Measurements from ENCODE around the gene DOCK3.
"Not testable (repeated sequence)": the region's sequence is repeated elsewhere in the genome, so short reads cannot be mapped to it uniquely, and the experiment has no call there.

The DOCK3 gene

DNA sequence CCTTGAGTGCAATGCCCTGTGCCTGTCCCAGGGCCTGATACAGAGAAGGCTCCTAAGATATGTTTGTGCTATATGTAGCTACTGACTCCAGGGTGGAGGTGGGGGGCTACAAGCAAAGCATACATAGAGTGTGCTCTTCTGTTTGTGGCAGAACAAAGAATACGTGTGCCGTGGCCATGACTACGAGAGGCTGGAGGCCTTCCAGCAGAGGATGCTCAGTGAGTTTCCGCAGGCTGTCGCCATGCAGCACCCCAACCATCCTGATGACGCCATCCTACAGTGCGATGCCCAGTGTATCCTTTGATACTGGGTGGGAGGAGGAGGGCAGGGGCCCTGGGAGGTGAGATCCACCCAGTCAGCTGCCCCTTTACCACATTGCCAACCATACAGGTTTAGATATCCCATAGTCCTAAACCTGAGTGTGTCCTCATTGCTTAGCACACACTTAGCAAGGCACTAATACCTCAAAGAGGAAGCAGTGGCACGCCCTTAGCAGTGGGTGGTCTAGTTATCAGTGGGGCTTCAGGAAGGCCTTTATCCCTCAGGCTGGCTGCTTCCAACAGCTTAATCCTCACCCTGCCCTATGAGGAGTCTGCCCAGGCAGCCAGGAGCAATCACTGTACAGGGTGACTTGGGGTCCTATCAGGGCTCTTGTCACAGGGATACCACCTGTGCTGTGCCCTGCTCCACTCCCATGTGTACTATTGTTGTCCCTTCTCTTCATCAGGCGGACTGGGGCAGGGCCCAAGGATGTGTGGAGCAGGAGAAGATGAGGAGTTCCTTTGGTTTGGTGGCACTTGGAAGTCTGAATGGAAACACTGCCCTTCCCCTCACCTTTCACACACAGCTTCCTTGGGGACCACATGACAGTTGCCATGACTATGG is 680.2 kb downstream of the DOCK3 start:
- DNase-seq (ENCODE audit: extremely low read depth in 1 of 2, low read depth in 1 of 2), result no peak

DNA sequence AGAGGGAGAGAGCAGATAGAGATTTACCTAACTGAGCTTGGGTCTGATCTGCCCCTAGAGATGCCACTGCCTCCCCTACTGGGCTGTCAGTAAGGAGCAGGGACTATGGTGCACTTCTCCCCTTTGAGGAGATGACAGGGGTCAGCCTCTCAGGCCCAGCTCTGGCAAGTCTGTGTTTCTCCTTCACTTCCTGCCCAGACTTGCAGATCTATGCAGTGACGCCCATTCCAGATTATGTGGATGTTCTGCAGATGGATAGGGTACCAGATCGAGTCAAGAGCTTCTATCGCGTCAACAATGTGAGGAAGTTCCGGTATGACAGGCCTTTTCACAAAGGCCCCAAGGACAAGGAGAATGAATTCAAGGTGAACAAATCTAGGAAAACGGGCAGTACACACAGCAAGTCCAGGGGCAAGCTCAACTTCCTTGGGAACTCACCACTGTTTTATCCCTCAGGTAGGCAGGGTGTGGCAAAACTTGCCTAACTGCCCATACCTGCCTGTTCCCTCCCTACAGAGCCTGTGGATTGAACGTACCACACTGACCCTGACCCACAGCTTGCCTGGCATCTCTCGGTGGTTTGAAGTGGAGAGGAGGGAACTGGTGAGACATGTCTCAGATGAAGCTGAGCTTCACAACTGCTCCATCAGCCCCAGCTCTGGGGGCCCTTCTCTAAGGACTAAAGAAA is 681.3 kb downstream of the DOCK3 start:
- DNase-seq (ENCODE audit: extremely low read depth in 1 of 2, low read depth in 1 of 2), result no peak

DNA sequence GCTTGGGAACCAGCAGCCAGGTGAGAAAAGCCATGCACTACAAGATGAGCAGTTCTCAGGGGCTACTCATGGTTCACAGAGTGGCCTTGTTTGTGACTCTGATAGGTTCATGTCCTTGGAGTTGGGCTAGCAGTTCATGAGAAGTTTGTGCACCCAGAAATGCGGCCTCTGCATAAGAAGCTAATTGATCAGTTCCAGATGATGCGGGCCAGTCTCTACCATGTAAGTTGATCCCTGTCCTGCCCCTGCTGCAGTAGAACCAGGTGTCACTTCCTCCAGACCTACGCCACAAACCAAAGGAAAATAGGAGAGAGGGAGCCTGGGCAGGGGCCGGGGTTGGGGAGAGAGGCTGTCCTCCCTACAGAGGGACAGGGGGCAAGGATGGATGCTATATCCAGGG is 683.1 kb downstream of the DOCK3 start:
- no peak for DNase-seq (ENCODE audit: extremely low read depth in 1 of 2, low read depth in 1 of 2)

DNA sequence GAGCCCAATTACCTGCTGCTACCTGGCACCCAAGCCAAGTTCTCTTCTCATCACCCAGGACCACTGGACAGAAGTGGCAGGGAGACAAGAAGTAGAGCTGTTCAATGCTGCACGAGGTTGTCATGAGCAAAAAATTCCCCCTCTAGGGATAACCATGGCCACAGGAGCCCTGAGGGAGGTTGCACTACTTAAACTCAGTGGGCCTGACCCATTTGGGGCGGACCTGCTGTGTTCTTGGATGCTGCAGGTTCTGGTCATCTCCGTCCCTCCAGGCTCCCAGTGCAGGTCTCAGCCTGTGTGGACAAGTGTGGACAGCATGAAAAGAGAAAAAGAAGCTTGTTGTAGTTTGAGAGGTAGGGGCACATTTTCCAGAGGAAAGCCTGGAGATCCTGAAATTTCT is 684.3 kb downstream of the DOCK3 start:
- no peak for DNase-seq (ENCODE audit: extremely low read depth in 1 of 2, low read depth in 1 of 2)

DNA sequence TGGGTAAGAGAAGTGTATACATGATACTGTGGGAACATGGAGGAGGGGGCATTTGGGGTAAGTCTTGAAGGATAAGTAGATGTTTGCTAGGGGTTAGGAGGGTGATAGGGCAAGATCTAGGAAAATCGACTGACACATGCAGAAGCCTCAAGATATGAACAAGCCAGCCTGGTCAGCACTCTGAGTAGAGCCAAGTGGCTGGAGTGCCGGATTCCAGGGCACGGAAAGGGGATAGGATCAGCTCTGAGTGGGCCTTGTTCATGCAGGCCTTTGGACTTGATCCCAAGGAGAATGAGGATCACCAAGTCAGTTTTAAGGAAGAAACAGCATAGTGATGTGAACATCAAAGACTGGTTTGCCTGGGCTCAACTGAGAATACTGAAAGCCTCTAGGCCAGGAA is 686.1 kb downstream of the DOCK3 start:
- no peak for DNase-seq (ENCODE audit: extremely low read depth in 1 of 2, low read depth in 1 of 2)

DNA sequence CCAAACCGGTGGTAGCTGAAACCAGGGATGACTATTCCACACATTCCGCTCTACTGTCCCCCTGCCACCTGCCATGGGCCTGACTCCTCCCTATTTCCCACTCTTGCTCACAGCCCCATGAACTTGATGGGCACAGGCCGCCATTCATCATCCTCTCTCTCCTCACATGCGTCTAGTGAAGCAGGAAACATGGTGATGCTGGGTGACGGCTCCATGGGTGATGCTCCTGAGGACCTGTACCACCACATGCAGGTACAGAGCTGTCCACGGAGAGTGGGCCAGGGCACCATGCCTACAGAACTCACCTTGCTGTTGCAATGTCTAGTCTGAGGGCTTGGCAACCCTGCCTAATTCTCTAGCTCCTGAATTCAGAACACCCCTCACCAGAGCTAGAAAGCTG is 687.0 kb downstream of the DOCK3 start:
- no peak for DNase-seq (ENCODE audit: extremely low read depth in 1 of 2, low read depth in 1 of 2)

DNA sequence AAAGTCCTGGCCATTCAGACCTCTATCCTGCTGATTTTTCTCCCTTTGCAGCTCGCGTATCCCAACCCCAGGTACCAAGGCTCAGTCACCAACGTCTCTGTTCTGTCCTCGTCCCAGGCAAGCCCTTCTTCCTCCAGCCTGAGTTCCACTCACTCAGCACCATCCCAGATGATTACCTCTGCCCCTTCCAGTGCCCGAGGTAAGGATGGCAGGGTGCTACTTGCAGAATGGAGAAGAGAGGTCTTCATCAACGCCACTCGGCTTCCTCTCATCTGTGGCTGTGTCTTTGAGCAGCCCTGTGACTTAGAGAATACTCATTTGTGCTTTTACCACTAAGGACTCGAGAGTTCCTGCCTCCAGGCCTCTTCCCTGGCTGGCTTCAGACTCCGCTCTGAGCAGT is 687.7 kb downstream of the DOCK3 start:
- no peak for DNase-seq (ENCODE audit: extremely low read depth in 1 of 2, low read depth in 1 of 2)

DNA sequence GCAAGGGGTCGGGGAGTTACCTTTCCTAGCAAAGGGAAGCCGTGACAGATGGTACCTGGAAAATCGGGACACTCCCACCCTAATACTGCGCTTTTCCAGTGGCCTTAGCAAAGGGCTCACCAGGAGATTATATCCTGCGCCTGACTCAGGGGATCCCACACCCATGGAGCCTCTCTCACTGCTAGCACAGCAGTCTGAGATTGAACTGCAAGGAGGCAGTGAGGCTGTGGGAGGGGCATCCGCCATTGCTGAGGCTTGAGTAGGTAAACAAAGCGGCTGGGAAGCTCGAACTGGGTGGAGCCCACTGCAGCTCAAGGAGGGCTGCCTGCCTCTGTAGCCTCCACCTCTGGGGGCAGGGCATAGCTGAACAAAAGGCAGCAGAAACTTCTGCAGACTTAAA is 693.5 kb downstream of the DOCK3 start:
- not testable (repeated sequence) for DNase-seq (ENCODE audit: extremely low read depth in 1 of 2, low read depth in 1 of 2)

DNA sequence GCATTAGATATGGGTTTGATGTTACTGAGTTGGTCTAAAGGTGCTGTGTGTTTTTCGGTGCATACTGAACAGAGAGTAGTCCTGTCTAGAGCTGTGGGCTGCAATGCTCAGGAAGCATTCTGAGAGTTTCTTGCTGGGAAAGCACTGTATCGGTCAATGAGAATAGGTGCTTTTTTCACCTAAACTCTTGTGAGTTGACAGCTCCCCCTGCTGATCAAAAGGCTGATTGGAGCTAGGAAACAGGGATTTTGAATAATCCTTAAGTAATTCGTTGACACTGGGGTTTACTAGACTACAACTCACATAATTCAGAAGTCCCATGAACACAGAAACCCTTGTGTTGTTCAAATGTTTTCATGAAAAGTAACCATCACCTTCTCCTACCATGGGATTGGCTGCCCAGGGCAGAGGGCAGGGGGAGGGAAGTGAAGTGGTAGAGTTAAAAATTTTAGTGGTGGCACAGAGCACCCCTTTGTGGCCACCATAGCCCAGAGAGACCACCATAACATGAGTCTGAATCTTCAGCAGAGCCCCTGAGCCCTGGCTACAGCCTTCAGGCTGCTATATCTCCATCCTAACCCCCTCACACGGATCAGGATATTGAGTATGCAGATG is 697.3 kb downstream of the DOCK3 start:
- no peak for DNase-seq (ENCODE audit: extremely low read depth in 1 of 2, low read depth in 1 of 2)

DNA sequence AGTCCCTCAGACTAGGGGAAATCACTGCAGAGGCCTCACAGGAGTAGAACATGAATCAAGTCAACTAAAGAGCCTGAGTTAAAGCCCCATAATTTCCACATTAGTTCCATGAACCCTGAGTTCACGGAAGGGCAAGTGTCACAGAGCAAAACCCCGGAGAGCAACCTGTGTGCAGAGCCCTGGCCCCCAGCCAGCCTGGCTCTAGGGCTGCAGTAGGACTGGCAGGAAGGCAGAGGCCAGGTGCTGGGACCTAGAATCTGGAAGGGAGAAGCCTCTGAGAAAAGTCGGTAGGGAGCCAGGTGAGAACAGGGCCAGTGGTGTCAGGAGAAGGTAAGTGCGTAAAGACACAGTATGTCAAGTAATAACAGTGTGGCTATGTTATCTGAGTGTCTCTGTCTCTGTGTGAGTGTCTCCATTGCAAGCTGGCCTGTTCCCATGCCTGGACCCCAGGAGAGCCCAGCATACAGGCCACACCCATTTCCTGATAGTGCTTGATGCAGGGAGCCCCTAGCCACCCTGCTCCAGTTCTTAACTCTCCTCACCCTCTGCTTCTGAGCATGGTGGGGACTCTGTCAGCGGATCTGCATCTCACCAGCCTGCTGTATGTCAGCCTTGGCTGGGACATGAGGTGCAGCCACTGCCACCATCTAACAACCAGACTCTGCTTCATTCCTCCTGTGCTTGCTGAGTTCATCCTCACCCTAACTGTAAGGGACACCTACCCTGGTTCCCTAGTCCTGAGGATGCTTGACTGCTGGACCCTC is 699.1 kb downstream of the DOCK3 start:
- no peak for DNase-seq (ENCODE audit: extremely low read depth in 1 of 2, low read depth in 1 of 2)

DNA sequence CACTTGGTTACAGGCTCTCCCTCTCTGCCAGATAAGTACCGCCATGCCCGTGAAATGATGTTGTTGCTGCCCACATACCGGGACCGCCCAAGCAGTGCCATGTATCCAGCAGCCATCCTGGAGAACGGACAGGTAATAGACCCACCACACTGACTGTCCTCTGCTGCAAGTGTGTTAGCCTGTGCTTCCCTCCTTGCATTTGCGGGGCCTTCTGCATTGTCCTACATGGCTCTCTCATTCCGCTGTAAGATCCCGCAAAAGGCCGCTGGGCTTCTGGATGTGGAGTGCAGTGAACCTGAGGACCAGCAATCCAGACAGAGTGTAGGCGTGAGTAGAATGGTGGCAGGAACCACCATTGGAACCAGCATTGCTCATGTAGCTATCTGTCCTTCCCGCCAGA is 699.7 kb downstream of the DOCK3 start:
- DNase-seq (ENCODE audit: extremely low read depth in 1 of 2, low read depth in 1 of 2), result no peak

DNA sequence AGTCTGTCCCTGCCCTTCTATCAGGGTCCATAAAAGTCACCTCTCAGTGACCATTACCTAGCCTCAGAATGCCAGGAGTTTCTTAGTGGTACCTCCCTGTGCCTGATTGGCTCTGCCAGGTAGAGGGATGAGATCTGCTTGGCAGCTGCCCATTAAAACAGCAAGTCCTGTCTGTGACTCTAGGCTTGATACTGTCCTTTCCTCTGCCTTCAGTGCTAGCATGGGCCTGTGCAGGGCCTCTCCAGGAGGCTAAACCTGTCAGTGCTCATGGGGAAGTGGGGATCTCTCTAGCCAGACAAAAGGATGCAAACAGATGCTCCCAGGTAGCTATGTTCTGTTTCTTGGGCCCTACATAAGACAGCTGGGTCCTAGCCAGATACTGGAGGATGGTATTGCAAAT is 700.4 kb downstream of the DOCK3 start:
- DNase-seq (ENCODE audit: extremely low read depth in 1 of 2, low read depth in 1 of 2), result no peak

DNA sequence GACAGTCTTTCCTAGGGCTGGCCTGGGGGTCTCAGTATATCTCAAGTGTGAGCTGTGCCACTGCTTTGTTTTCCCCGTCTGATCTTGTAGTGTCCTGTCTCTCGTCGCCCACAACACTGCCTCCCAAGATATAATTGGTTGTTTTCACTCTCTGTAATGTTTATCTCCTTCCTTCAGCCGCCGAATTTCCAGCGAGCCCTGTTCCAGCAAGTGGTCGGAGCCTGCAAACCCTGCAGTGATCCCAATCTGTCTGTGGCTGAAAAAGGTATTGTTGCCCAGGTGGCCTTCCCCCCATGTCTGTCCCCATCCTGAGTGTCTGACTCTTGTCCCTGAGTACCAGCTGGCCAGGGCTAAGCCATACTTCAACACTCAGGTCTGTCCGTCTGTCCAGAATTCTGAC is 700.8 kb downstream of the DOCK3 start:
- DNase-seq (ENCODE audit: extremely low read depth in 1 of 2, low read depth in 1 of 2), result no peak

DNA sequence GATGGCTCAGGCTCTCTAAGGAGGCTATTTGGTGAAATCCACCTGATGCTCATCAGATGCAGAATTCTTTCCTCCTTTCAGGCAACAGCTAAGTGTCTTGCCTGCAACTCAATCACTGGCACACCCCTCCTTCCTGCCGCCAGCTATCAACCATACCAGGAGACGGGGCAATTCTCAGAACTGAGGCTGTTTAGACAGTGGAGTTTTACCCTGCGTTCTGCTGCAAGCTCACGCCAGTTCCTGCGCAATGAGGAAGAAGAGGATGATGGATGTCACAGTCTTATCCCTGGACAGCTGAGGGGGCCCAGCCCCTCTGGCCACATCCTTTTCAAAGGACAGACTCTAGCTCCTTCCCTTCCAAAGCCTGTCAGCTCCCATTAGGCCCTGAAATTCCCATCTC is 703.3 kb downstream of the DOCK3 start:
- no peak for DNase-seq (ENCODE audit: extremely low read depth in 1 of 2, low read depth in 1 of 2)

DNA sequence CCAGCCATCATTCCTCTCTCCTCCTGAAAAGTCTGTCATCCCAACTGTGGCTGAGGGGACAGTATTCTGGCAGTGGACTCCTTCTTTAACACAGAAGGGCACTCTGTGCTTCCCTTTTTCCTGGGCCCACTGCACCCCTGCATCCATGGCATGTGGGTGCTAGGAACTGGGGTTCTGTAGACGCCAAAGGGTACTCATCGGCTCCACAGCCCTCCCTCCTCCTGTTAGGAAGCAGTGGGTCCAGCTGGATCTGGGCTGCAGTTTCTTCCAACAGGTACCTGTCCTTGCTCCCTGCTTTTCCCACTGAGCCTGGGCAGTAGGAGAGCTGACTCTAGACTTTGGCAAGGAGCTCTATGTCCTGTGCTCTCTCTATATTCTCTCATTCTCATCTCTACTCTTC is 704.0 kb downstream of the DOCK3 start:
- no peak for DNase-seq (ENCODE audit: extremely low read depth in 1 of 2, low read depth in 1 of 2)

DNA sequence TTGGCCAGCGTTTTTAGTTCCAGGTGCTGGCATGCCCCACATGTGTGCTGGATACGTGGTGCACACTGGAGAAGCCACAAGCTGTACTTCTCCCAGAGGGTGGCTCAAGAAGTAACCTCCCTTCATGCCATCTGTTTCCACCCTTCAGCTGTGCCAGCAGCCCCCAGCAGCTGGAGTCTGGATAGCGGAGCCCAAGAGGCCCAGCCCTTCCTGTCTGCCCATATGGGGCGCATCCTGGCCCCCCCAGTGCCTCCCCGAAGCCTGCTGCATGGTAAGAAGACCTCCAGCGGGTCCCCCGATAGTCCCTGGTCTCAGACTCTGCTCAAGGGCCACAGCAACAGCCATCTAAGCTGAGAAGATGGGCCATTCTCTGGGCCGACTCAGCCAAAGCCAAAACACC is 704.6 kb downstream of the DOCK3 start:
- DNase-seq (ENCODE audit: extremely low read depth in 1 of 2, low read depth in 1 of 2), result no peak

DNA sequence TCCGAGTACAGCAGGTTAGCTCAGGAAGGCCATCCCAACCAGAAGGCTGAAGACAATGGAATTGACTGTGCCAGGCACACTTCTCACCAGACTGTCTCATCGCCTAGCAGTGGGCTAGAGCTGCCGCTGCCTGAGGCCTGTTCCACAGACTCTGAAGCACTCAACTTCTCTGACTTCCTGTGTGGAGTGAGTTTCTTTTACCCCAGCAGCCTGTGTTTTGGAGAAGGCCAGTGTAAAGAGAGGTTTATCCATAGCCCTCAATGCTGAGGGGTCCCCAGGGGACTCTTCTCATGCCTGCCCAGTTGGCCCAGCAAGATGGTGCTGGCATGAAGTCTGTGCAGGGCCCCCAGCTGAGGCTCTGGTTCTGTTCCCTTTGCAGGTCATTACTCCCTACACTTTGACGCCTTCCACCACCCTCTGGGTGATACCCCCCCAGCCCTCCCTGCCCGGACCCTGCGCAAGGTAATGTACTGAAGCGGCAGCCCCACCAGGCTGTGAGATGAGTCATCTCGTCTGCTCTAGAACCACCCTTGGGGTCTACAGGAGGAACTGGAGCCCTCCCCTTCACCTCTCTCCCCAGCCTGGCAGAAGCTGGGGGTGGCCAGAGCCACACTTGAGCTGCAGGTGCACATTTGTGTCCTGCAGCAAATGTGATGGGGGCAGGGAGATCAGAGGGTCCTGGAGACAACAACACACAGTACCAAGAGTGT is 705.2 kb downstream of the DOCK3 start:
- DNase-seq (ENCODE audit: extremely low read depth in 1 of 2, low read depth in 1 of 2), result no peak

DNA sequence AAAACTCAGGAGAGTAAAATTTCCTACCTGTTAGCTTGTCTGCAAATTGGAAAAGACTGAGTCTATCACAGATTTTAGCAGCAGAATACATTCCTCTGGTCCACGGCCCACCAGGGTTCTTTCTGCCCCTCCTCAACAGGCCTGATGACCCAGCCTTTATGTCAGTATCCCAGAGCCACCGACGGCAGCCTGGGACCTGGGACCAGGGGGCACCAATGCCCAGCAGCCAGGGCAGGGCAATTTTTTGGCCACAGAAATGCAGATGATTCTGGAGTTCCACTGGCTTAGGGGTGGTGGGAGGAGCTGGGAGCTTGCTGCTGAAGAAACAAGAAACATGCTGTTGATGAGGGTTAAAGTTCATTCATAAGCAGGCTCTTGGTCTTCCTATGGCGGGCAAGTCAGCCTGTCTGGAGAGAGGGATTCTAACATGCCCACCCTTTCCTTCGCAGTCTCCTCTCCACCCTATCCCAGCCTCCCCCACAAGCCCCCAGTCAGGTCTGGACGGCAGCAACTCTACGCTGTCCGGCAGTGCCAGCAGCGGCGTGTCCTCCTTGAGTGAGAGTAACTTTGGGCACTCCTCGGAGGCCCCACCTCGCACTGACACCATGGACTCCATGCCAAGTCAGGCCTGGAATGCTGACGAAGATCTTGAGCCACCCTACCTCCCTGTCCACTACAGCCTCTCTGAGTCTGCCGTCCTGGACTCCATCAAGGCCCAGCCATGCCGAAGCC is 706.0 kb downstream of the DOCK3 start:
- no peak for DNase-seq (ENCODE audit: extremely low read depth in 1 of 2, low read depth in 1 of 2)

DNA sequence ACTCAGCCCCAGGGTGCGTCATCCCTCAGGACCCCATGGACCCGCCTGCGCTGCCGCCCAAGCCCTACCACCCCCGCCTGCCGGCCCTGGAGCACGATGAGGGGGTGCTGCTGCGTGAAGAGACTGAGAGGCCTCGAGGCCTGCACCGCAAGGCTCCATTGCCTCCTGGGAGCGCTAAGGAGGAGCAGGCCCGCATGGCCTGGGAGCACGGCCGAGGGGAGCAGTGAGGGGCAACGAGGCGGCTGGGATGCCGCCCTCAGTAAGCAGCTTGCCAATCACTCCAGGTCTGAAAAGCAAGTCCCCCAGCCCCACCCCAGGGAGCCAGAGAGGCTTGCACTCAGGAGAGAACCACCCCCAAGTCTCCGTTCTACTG is 706.6 kb downstream of the DOCK3 start:
- no peak for DNase-seq (ENCODE audit: extremely low read depth in 1 of 2, low read depth in 1 of 2)
